ENCODE measurements around the gene JAKMIP1. TPM values are rescaled to one million over a fixed set of nuclear protein-coding genes. Genes with fewer than 3 reads are reported as not detected.

The JAKMIP1 gene
- total and polyA plus RNA-seq, 2 of the 13 experiments (the other 11 are each of a cell fraction or from before 2014, with no cell fraction given), result not detected

GRCh38 chr4:6183740-6184139, 16.6 kb downstream of the JAKMIP1 start:
- in situ Hi-C loops (cut with HindIII; ENCODE audit: extremely low pct_ligation_motif_present, low pct_unique_long_range_greater_than_20kb), result no loop called here
- no peak for FAIRE-seq
- BruUV-seq (replicated peaks), result no TSS peak

GRCh38 chr4:6182376-6183280, 17.7 kb downstream of the JAKMIP1 start:
- intact Hi-C loops (cut with micrococcal nuclease; ENCODE audit: unreplicated experiment) (loop anchor here (5.0 kb wide), 1 partner anchor 285 kb away; no protein-coding TSS in a partner anchor), in situ Hi-C loops (cut with HindIII; ENCODE audit: extremely low pct_ligation_motif_present, low pct_unique_long_range_greater_than_20kb) (no loop called here)
- Histone ChIP-seq H3K9me3 (ENCODE audit: low read length) (no peaks in the 10 kb centered on the region), H3K4me2 (ENCODE audit: low read depth, low read length) (no peak overlapping the region), H3K27me3 (ENCODE audit: control insufficient read depth in 1 of 2, insufficient read depth in 2 of 2, low read length in 2 of 2) (peaks cover 2 to 7% of the 10 kb centered on the region in 2 experiments; a peak in 2 of 5 replicates), H3K36me3 (replicated peaks in 1 of 2; ENCODE audit: control insufficient read depth in 1 of 2, insufficient read depth in 2 of 2, low read length in 2 of 2) (no peaks in the 10 kb centered on the region), H3K9ac (ENCODE audit: insufficient read depth, low read depth, low read length) (no peak overlapping the region), H3K4me1 (ENCODE audit: insufficient read depth, low read length) (no peaks in the 10 kb centered on the region), H2AFZ (ENCODE audit: low read length) (no peak overlapping the region), H3K79me2 (ENCODE audit: insufficient read depth, low read length) (no peaks in the 10 kb centered on the region), H3K27ac (ENCODE audit: extremely low read length, insufficient read depth, low read length) (no peak overlapping the region), H4K20me1 (ENCODE audit: insufficient read depth, low read length) (no peaks in the 10 kb centered on the region), H3K4me3 (replicated peaks in 1 of 3; ENCODE audit: insufficient read depth in 1 of 3, low read depth in 2 of 3, low read length in 3 of 3) (no peak overlapping the region)
- no peak for DNase-seq (ENCODE audit: low spot score)
- BruUV-seq (replicated peaks), result no TSS peak
- 20% methylated on average over 12 of the region's 12 CpGs for WGBS (ENCODE audit: low lambda C conversion rate)
- CTCF ChIA-PET (ENCODE audit: low intra/inter-chr PET ratio, low total read pairs), result no interaction called here
- ATAC-seq, result no peak
- no peak for FAIRE-seq
- POLR2A ChIA-PET, result no interaction called here
- TF ChIP-seq NCOA1 (CRISPR knock-in tag; IDR thresholded peaks at IDR 0.05), result no peak
- TF ChIP-seq ZNF256 (CRISPR knock-in tag; conservative IDR thresholded peaks at IDR 0.05), result no peak
- TF ChIP-seq KDM3A (CRISPR knock-in tag; IDR thresholded peaks at IDR 0.05; ENCODE audit: low read depth), result no peak
- no peak for TF ChIP-seq RFX5 (IDR thresholded peaks at IDR 0.05; ENCODE audit: low read depth, low read length)
- TF ChIP-seq NR2F6 (IDR thresholded peaks at IDR 0.05), result no peak
- TF ChIP-seq NR2F6 (CRISPR knock-in tag; IDR thresholded peaks at IDR 0.05), result no peak
- no peak for TF ChIP-seq USF2 (IDR thresholded peaks at IDR 0.05; ENCODE audit: low read depth, low read length)
- no peak for TF ChIP-seq USF2 (CRISPR knock-in tag; IDR thresholded peaks at IDR 0.05; ENCODE audit: borderline replicate concordance)
- no peak for TF ChIP-seq RARG (CRISPR knock-in tag; IDR thresholded peaks at IDR 0.05; ENCODE audit: low read depth)
- TF ChIP-seq ZNF138 (CRISPR knock-in tag; IDR thresholded peaks at IDR 0.05; ENCODE audit: low read depth), result no peak

More at GRCh38 chr4:6183740-6184139, 16.6 kb downstream of the JAKMIP1 start:
- Histone ChIP-seq H3K9ac (ENCODE audit: insufficient read depth, low read depth, low read length) (no peak overlapping the region), H3K4me2 (ENCODE audit: low read depth, low read length) (no peak overlapping the region), H3K36me3 (replicated peaks in 1 of 2; ENCODE audit: control insufficient read depth in 1 of 2, insufficient read depth in 2 of 2, low read length in 2 of 2) (no peaks in the 10 kb centered on the region), H4K20me1 (ENCODE audit: insufficient read depth, low read length) (no peaks in the 10 kb centered on the region), H3K27ac (ENCODE audit: extremely low read length, insufficient read depth, low read length) (no peak overlapping the region), H2AFZ (ENCODE audit: low read length) (no peak overlapping the region), H3K4me1 (ENCODE audit: insufficient read depth, low read length) (no peaks in the 10 kb centered on the region), H3K4me3 (replicated peaks in 1 of 3; ENCODE audit: insufficient read depth in 1 of 3, low read depth in 2 of 3, low read length in 3 of 3) (no peak overlapping the region), H3K79me2 (ENCODE audit: insufficient read depth, low read length) (no peaks in the 10 kb centered on the region), H3K27me3 (ENCODE audit: control insufficient read depth in 1 of 2, insufficient read depth in 2 of 2, low read length in 2 of 2) (peaks cover 2 to 7% of the 10 kb centered on the region in 2 experiments; a peak in 2 of 5 replicates), H3K9me3 (ENCODE audit: low read length) (no peaks in the 10 kb centered on the region)
- WGBS (ENCODE audit: low lambda C conversion rate), result 0% methylated on average over 4 of the region's 4 CpGs
- TF ChIP-seq PREB (CRISPR knock-in tag; IDR thresholded peaks at IDR 0.05) (no peak), ZNF672 (CRISPR knock-in tag; IDR thresholded peaks at IDR 0.05) (no peak), ZNF777 (CRISPR knock-in tag; IDR thresholded peaks at IDR 0.05) (no peak), RCOR2 (CRISPR knock-in tag; IDR thresholded peaks at IDR 0.05) (no peak), ZNF253 (CRISPR knock-in tag; IDR thresholded peaks at IDR 0.05; ENCODE audit: borderline replicate concordance) (no peak)
- DNase-seq (ENCODE audit: low spot score) (no peak), ATAC-seq (no peak)
- intact Hi-C loops (cut with micrococcal nuclease; ENCODE audit: unreplicated experiment), result loop anchor here (5.0 kb wide), 1 partner anchor 286 kb away; no protein-coding TSS in a partner anchor
- ChIA-PET POLR2A (no interaction called here), CTCF (ENCODE audit: low intra/inter-chr PET ratio, low total read pairs) (no interaction called here)
